GF-D8 (cell line): ENCODE data around the gene ZNF774.
A peak's percentile ranks its signal among the peaks of the same experiment; 100 is the strongest.
"Not testable (repeated sequence)": the region's sequence is repeated elsewhere in the genome, so short reads cannot be mapped to it uniquely, and the experiment has no call there.

Experiments
- DNase-seq: peaks from one replicate; lab custom pipeline; 2025; lab: John Stamatoyannopoulos, UW

ZNF774 gene

GRCh38 chr15:90345857-90346256 lies 6.2 kb upstream of the ZNF774 start:
- no peak for DNase-seq

GRCh38 chr15:90347431-90348065 lies 4.5 kb upstream of the ZNF774 start:
- DNase-seq: not testable (repeated sequence)

- no peak for DNase-seq
Observed at GRCh38 chr15:90348456-90348855, 3.6 kb upstream of the ZNF774 start.

- DNase-seq: no peak
Observed at GRCh38 chr15:90349072-90349471, 3.0 kb upstream of the ZNF774 start.

GRCh38 chr15:90349821-90350220 lies 2.3 kb upstream of the ZNF774 start:
- no peak for DNase-seq

GRCh38 chr15:90351479-90352106 lies 491 bp upstream of the ZNF774 start:
- no peak for DNase-seq

GRCh38 chr15:90354986-90355385 lies 2.9 kb downstream of the ZNF774 start:
- no peak for DNase-seq

- DNase-seq: no peak
Observed at GRCh38 chr15:90358124-90359033, 6.3 kb downstream of the ZNF774 start.

- no peak for DNase-seq
Observed at GRCh38 chr15:90360746-90361145, 8.7 kb downstream of the ZNF774 start.

GRCh38 chr15:90362936-90363212 lies 10.8 kb downstream of the ZNF774 start:
- DNase-seq: no peak

- DNase-seq: no peak
Observed at GRCh38 chr15:90364251-90364650, 12.2 kb downstream of the ZNF774 start.

GRCh38 chr15:90365414-90366055 lies 13.5 kb downstream of the ZNF774 start:
- DNase-seq: no peak

GRCh38 chr15:90367576-90367975 lies 15.5 kb downstream of the ZNF774 start:
- DNase-seq: no peak

GRCh38 chr15:90375071-90375470 lies 23.0 kb downstream of the ZNF774 start:
- no peak for DNase-seq

GRCh38 chr15:90376789-90377188 lies 24.7 kb downstream of the ZNF774 start:
- DNase-seq: peak; percentile 42

- DNase-seq: no peak
Observed at GRCh38 chr15:90379263-90379662, 27.2 kb downstream of the ZNF774 start.

- DNase-seq: no peak
Observed at GRCh38 chr15:90381515-90381914, 29.4 kb downstream of the ZNF774 start.

- no peak for DNase-seq
Observed at GRCh38 chr15:90382320-90382719, 30.2 kb downstream of the ZNF774 start.

- no peak for DNase-seq
Observed at GRCh38 chr15:90386221-90386620, 34.1 kb downstream of the ZNF774 start.

- peak; percentile 91 for DNase-seq
Observed at GRCh38 chr15:90387534-90388461, 35.7 kb downstream of the ZNF774 start, which contains the start of gene IQGAP1. Gene IQGAP1 (plus strand): TSS chr15:90388242. CDS start chr15:90388342, 100 bp downstream.
